ENCODE results near the gene MALAT1. TPM values are rescaled to one million over a fixed set of nuclear protein-coding genes. Genes with fewer than 3 reads are reported as not detected.

The MALAT1 gene
- total and polyA plus RNA-seq, 2 of the 13 experiments (the other 11 are each of a cell fraction or from before 2014, with no cell fraction given) = 143 to 1,237 TPM

- TF ChIP-seq ZNF44 (CRISPR knock-in tag; IDR thresholded peaks at IDR 0.05) (no peak), MLLT10 (CRISPR knock-in tag; IDR thresholded peaks at IDR 0.05) (no peak), NBN (conservative IDR thresholded peaks at IDR 0.05) (no peak), TSC22D2 (CRISPR knock-in tag; IDR thresholded peaks at IDR 0.05; ENCODE audit: borderline replicate concordance) (peak; percentile 79), ZNF761 (CRISPR knock-in tag; conservative IDR thresholded peaks at IDR 0.05) (peak; percentile 82), NFYB (CRISPR knock-in tag; IDR thresholded peaks at IDR 0.05) (peak; percentile 32; the same call in 1 of the 2 replicates), ZNF205 (CRISPR knock-in tag; IDR thresholded peaks at IDR 0.05) (peak; percentile 67; the same call in 1 of the 2 replicates), RORA (CRISPR knock-in tag; IDR thresholded peaks at IDR 0.05) (no peak), ZNF589 (CRISPR knock-in tag; conservative IDR thresholded peaks at IDR 0.05) (no peak; the same call in 1 of the 2 replicates), HOXD1 (CRISPR knock-in tag; IDR thresholded peaks at IDR 0.05) (peak; percentile 79; the same call in 1 of the 2 replicates), ZNF556 (CRISPR knock-in tag; IDR thresholded peaks at IDR 0.05; ENCODE audit: borderline replicate concordance) (peak; percentile 92; the same call in 1 of the 2 replicates), ZNF740 (CRISPR knock-in tag; IDR thresholded peaks at IDR 0.05) (no peak; the same call in 1 of the 2 replicates), THYN1 (CRISPR knock-in tag; IDR thresholded peaks at IDR 0.05; ENCODE audit: borderline replicate concordance, low read depth) (no peak), WIZ (CRISPR knock-in tag; IDR thresholded peaks at IDR 0.05) (no peak), NFE2L2 (IDR thresholded peaks at IDR 0.05; ENCODE audit: low read length) (no peak), REXO4 (CRISPR knock-in tag; IDR thresholded peaks at IDR 0.05; ENCODE audit: borderline replicate concordance) (no peak), EEA1 (CRISPR knock-in tag; IDR thresholded peaks at IDR 0.05; ENCODE audit: borderline replicate concordance) (no peak; the same call in 1 of the 2 replicates), PPARG (CRISPR knock-in tag; conservative IDR thresholded peaks at IDR 0.05) (peak; percentile 39; the same call in 1 of the 2 replicates), TIGD3 (CRISPR knock-in tag; IDR thresholded peaks at IDR 0.05; ENCODE audit: borderline replicate concordance) (0 out of 2 replicates have a peak, but pooled peaks have one; percentile 71), MTF1 (CRISPR knock-in tag; IDR thresholded peaks at IDR 0.05) (no peak), SNRNP70 (IDR thresholded peaks at IDR 0.05; ENCODE audit: low read depth, low read length) (no peak), ZFP90 (CRISPR knock-in tag; IDR thresholded peaks at IDR 0.05; ENCODE audit: borderline replicate concordance) (peak; percentile 32; the same call in 1 of the 2 replicates)
Observed at GRCh38 chr11:65497141-65498041, 1.5 kb upstream of the MALAT1 start (continued).

Measured in HepG2 (cell line).